PC-9 (cell line): ENCODE data around the gene TMPRSS12.

ENCODE experiments used
- CTCF ChIP-seq: fragments of 200-600 bp; sonication (generic); conservative IDR thresholded peaks from 2 replicates; pipeline ENCODE4 v1.6.1; 2017; ENCODE audit warnings: mixed run types, antibody characterized with exemption, mild to moderate bottlenecking, moderate library complexity
- EZH2 ChIP-seq: fragments of 200-600 bp; sonication (generic); IDR thresholded peaks from 2 replicates; pipeline ENCODE4 v1.8.0; 2017; ENCODE audit warnings: antibody characterized with exemption, low read depth

DNA sequence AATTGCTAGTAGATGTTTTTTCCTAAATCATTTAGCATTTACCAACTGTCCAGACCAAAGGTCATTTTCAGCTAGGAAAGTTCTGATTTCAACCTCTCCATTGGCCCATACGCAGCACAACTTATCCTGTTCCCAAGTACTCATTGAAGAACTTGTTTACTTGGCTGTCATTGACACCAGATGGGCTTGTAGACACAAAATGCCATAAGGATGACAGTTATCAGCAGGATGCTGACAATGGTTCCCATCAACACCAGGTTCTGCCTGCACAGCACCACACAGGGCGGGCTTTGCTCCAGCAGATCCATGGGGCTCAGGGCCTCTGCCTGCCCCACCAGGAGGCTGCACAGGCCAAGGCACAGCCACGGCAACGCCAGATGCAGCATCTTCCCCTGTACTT is 36.5 kb upstream of the TMPRSS12 start:
- TF ChIP-seq CTCF (no peak), EZH2 (no peak)
